ENCODE measurements around the gene ICAM5. TPM values are rescaled to one million over a fixed set of nuclear protein-coding genes. Genes with fewer than 3 reads are reported as not detected.

Gene ICAM5
- 0.46 to 1.8 TPM (median 0.72 TPM) in 5 replicates for total RNA-seq (2022; extraction: Qiagen RNA extraction; ENCODE audit: low read depth)

DNA sequence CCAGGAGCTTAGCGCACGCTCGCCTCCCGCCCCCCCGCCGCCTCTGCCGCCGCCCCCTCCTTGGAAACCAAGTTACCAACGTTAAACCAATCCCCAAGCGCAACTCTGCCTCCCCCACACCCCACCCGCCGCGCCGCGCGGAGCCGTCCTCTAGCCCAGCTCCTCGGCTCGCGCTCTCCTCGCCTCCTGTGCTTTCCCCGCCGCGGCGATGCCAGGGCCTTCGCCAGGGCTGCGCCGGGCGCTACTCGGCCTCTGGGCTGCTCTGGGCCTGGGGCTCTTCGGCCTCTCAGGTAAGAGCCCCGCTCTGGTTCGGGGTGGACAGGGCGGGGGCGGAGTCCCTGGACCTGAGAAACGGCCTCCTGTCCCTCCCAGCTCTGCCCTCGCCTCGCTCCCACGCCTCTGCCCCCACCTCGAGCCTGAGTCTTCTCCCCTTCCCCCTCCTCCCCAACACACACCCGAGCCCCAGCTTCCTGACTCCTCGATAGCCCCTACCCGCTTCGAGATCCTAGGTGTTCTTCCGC is at the start of gene ICAM5:
ICAM5 (plus strand) TSS at position 117 of the 521 bp plus-strand sequence; CDS start at position 209, 92 bp downstream.

GRCh38 chr19:10251792-10252694 is 37.7 kb upstream of the ICAM5 start, which contains the start of gene MRPL4:
MRPL4 (plus strand) TSS chr19:10252214; CDS start chr19:10252254, 40 bp downstream.

GRCh38 chr19:10270616-10271394 is 18.9 kb upstream of the ICAM5 start, which contains the start of gene ICAM1:
ICAM1 (plus strand) TSS chr19:10271120; CDS start chr19:10271160, 40 bp downstream.

DNA sequence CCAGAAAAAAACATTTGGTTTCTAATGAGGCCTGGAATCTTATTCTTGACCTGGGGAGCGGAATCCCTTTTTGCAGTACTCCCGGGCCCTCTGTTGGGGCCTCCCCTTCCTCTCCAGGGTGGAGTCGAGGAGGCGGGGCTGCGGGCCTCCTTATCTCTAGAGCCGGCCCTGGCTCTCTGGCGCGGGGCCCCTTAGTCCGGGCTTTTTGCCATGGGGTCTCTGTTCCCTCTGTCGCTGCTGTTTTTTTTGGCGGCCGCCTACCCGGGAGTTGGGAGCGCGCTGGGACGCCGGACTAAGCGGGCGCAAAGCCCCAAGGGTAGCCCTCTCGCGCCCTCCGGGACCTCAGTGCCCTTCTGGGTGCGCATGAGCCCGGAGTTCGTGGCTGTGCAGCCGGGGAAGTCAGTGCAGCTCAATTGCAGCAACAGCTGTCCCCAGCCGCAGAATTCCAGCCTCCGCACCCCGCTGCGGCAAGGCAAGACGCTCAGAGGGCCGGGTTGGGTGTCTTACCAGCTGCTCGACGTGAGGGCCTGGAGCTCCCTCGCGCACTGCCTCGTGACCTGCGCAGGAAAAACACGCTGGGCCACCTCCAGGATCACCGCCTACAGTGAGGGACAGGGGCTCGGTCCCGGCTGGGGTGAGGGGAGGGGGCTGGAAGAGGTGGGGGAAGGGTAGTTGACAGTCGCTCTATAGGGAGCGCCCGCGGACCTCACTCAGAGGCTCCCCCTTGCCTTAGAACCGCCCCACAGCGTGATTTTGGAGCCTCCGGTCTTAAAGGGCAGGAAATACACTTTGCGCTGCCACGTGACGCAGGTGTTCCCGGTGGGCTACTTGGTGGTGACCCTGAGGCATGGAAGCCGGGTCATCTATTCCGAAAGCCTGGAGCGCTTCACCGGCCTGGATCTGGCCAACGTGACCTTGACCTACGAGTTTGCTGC is 2.7 kb upstream of the ICAM5 start, which contains the start of gene ICAM4:
ICAM4 (plus strand) TSS at position 153 of the 935 bp plus-strand sequence; CDS start at position 211, 58 bp downstream.

GRCh38 chr19:10309423-10309822 is 19.7 kb downstream of the ICAM5 start, which contains the start of gene ZGLP1:
ZGLP1 (minus strand) TSS chr19:10309815.

DNA sequence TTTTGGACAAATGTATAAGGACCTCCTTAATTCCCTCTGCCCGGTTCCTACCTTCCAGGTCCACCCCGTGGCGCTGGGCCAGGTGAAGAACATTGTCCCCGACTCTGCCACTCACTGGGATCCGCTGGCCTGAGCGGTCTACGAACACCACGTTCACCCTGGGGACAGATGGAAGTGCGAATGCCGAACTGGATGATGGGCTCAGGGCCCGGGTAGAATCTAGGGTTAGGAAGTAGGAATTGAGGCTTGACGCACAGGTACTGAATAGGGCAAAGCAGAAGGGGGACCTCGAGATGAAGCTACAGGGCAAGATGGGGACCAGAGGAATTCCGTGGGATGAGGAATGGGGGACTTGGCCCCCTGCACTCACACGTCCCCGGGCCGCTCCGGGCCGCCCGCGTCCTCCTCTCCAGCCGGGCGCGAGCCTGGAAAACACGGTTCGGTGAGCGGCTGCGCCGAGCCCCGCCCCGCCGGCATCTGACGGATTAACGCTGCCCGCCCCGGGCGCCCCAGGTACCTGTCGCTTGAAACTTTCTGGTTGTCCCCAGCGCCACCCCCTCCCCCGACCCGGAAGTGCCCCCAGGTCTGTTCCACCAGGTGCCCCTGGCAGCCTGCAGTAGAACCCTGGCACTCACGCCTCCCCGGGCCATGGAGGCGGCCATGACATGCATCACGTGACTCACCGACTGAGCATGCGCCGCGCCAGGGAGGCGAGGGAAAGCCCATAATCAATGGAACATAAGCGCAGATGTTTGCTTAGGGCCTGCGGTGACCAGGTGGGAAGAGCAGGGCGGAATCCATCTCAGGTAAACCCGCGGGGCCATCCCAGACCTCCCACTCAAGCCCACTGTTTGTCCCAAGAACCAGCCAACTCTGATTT is 25.8 kb downstream of the ICAM5 start, which contains the start of gene FDX2:
FDX2 (minus strand) TSS at position 681 of the 880 bp plus-strand sequence; CDS start at position 662, 19 bp downstream.

GRCh38 chr19:10332965-10333757 is 43.4 kb downstream of the ICAM5 start, which contains the start of gene RAVER1:
RAVER1 (minus strand) TSS chr19:10333529; CDS start chr19:10333507, 22 bp downstream.

GRCh38 chr19:10339380-10339960 is 49.7 kb downstream of the ICAM5 start, which contains the start of gene ICAM3:
ICAM3 (minus strand) TSS chr19:10339624; CDS start chr19:10339614, 10 bp downstream.

Other genes with a start within 250 kb of the ICAM5 start
- 5.4 to 11.1 TPM (median 7.4 TPM) in 5 replicates for gene SHFL, start 203.6 kb upstream of the ICAM5 start, total RNA-seq (2022; extraction: Qiagen RNA extraction; ENCODE audit: low read depth)
- 0.14 TPM in 1 of 5 replicates, not detected in the others for gene ANGPTL6, start 187.3 kb upstream of the ICAM5 start, total RNA-seq (2022; extraction: Qiagen RNA extraction; ENCODE audit: low read depth)
- gene PPAN, start 183.6 kb upstream of the ICAM5 start, total RNA-seq (2022; extraction: Qiagen RNA extraction; ENCODE audit: low read depth), result 37.1 to 62.5 TPM (median 51.9 TPM) in 5 replicates
- 3.1 to 12.6 TPM (median 7.5 TPM) in 5 replicates for gene P2RY11, start 178.3 kb upstream of the ICAM5 start, total RNA-seq (2022; extraction: Qiagen RNA extraction; ENCODE audit: low read depth)
- 137 to 194 TPM (median 166 TPM) in 5 replicates for gene EIF3G, start 170.1 kb upstream of the ICAM5 start, total RNA-seq (2022; extraction: Qiagen RNA extraction; ENCODE audit: low read depth)
- 54.4 to 64.6 TPM (median 63.6 TPM) in 5 replicates for gene DNMT1, start 95.0 kb upstream of the ICAM5 start, total RNA-seq (2022; extraction: Qiagen RNA extraction; ENCODE audit: low read depth)
- 0.65 to 1.2 TPM (median 0.86 TPM) in 5 replicates for gene S1PR2, start 58.6 kb upstream of the ICAM5 start, total RNA-seq (2022; extraction: Qiagen RNA extraction; ENCODE audit: low read depth)
- 45.8 to 76.2 TPM (median 71.8 TPM) in 5 replicates for gene MRPL4, start 37.7 kb upstream of the ICAM5 start, total RNA-seq (2022; extraction: Qiagen RNA extraction; ENCODE audit: low read depth)
- gene ICAM1, start 18.8 kb upstream of the ICAM5 start, total RNA-seq (2022; extraction: Qiagen RNA extraction; ENCODE audit: low read depth), result 2.9 to 4.9 TPM (median 4.2 TPM) in 5 replicates
- gene ICAM4, start 3.0 kb upstream of the ICAM5 start, total RNA-seq (2022; extraction: Qiagen RNA extraction; ENCODE audit: low read depth), result 0.36 TPM in 1 of 5 replicates, not detected in the others
- gene ZGLP1, start 19.9 kb downstream of the ICAM5 start, total RNA-seq (2022; extraction: Qiagen RNA extraction; ENCODE audit: low read depth), result 1.1 to 2.5 TPM (median 2.3 TPM) in 5 replicates
- 13.9 to 37.4 TPM (median 32.8 TPM) in 5 replicates for gene FDX2, start 26.1 kb downstream of the ICAM5 start, total RNA-seq (2022; extraction: Qiagen RNA extraction; ENCODE audit: low read depth)
- 15.4 to 30.9 TPM (median 29.1 TPM) in 5 replicates for gene RAVER1, start 43.6 kb downstream of the ICAM5 start, total RNA-seq (2022; extraction: Qiagen RNA extraction; ENCODE audit: low read depth)
- gene ICAM3, start 49.7 kb downstream of the ICAM5 start, total RNA-seq (2022; extraction: Qiagen RNA extraction; ENCODE audit: low read depth), result 6.3 to 9.9 TPM (median 8.0 TPM) in 5 replicates
- gene TYK2, start 90.6 kb downstream of the ICAM5 start, total RNA-seq (2022; extraction: Qiagen RNA extraction; ENCODE audit: low read depth), result 25.9 to 50.4 TPM (median 45.7 TPM) in 5 replicates
- 152 to 223 TPM (median 191 TPM) in 5 replicates for gene CDC37, start 113.6 kb downstream of the ICAM5 start, total RNA-seq (2022; extraction: Qiagen RNA extraction; ENCODE audit: low read depth)
- 2.9 to 5.3 TPM (median 4.7 TPM) in 5 replicates for gene PDE4A, start 130.6 kb downstream of the ICAM5 start, total RNA-seq (2022; extraction: Qiagen RNA extraction; ENCODE audit: low read depth)
- gene KEAP1, start 213.4 kb downstream of the ICAM5 start, total RNA-seq (2022; extraction: Qiagen RNA extraction; ENCODE audit: low read depth), result 46.2 to 74.0 TPM (median 59.3 TPM) in 5 replicates
- 1.3 to 2.7 TPM (median 2.2 TPM) in 5 replicates for gene S1PR5, start 227.5 kb downstream of the ICAM5 start, total RNA-seq (2022; extraction: Qiagen RNA extraction; ENCODE audit: low read depth)